SHP77 treated with DMSO at 0.1 percent for 48 hours (cell line): ENCODE data around the gene TSPY2.
"Not testable (repeated sequence)": the region's sequence is repeated elsewhere in the genome, so short reads cannot be mapped to it uniquely, and the experiment has no call there.

Source experiments
- DNase-seq: peaks from one replicate; lab custom pipeline; 2025; lab: John Stamatoyannopoulos, UW

TSPY2 gene, protein sequence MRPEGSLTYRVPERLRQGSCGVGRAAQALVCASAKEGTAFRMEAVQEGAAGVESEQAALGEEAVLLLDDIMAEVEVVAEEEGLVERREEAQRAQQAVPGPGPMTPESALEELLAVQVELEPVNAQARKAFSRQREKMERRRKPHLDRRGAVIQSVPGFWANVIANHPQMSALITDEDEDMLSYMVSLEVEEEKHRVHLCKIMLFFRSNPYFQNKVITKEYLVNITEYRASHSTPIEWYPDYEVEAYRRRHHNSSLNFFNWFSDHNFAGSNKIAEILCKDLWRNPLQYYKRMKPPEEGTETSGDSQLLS

DNA sequence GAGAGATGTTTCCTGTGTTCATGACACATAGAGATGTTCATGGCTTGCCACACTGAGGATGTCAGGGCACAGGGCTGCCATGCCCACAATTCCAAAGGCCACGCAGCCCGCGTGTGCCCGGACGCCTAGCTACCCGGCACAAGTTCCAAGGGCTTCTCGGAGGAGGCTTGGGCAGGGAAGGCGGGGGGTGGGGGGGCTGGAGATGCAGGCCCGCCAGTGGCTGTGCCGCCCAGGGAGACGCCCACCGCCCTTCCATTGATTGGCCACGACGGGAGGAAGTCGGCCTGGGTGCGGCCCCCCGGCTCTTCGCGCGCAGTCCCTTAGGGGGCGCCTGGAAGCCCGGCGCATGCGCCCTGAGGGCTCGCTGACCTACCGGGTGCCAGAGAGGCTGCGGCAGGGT lies at the start of gene TSPY2:
TSS of gene TSPY2 (plus strand) at position 301 of the 400 bp plus-strand sequence. CDS start at position 347, 46 bp downstream.
- DNase-seq = not testable (repeated sequence)

GRCh38 chrY:6209565-6209964 lies 36.5 kb upstream of the TSPY2 start:
- not testable (repeated sequence) for DNase-seq

DNA sequence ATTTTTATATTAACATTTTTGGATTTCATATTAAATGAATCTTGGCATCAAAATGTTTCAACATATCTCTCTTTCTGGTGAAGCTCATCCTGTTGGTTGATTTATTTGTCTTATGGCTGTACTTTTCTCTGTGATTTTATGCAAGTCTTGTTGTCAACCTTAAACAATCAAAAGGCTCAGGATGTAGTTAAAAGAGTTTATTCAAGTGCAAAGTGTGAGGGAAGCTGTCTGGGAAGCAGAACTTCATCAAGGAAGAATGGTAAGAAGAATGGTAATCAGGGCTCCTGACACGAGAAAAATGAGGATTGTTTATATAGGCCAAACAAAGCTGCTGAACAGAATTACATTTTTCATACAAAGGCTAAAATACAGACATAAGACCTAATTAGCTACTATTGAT lies 29.0 kb upstream of the TSPY2 start:
- not testable (repeated sequence) for DNase-seq

DNA sequence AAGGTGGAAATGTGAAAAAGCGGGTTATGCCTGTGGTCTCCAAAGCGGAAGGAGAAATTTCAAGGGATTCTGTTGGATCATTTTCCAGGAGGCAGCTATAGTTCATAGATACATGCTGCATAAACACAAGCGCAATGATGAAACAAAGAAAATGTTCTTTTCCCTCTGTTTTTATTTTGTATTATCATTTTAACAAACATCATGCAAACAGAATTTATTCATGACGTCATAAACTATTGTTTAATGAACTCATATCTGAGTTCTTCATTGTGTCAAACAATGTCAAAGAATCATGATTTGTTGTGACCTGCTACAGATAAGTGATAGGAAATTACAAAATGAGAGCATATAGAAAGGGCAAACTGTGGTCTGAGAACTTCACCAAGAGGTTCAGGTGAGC lies 23.8 kb downstream of the TSPY2 start:
- DNase-seq = not testable (repeated sequence)
